Neuronal stem cell (in vitro differentiated cells): Measurements from ENCODE around the gene TEX11.
"Not testable (repeated sequence)": the region's sequence is repeated elsewhere in the genome, so short reads cannot be mapped to it uniquely, and the experiment has no call there.

Experiments used
- DNase-seq: peaks from one replicate; pipeline ENCODE4 v3.0.0-alpha.2; 2013; ENCODE audit warnings: low spot score
- H2AFZ ChIP-seq: one replicate; pipeline ENCODE4 v1.6.1; 2013; ENCODE audit warnings: mild to moderate bottlenecking, low read length, inconsistent platforms
- H2AK5ac ChIP-seq: 2 replicates; pipeline ENCODE4 v1.6.1; 2013; ENCODE audit warnings: low read depth, mild to moderate bottlenecking, inconsistent platforms, low read length, moderate library complexity, mixed read lengths
- H2BK120ac ChIP-seq: 2 replicates; pipeline ENCODE4 v1.6.1; 2013; ENCODE audit warnings: low read depth, mild to moderate bottlenecking, inconsistent platforms, low read length, moderate library complexity, mixed read lengths
- H2BK12ac ChIP-seq: one replicate; pipeline ENCODE4 v1.6.1; 2013; ENCODE audit warnings: low read length, inconsistent platforms
- H2BK15ac ChIP-seq: 2 replicates; pipeline ENCODE4 v1.6.1; 2013; ENCODE audit warnings: mild to moderate bottlenecking, low read length, inconsistent platforms, mixed read lengths
- H2BK5ac ChIP-seq: one replicate; pipeline ENCODE4 v1.6.1; 2013; ENCODE audit warnings: inconsistent platforms, mild to moderate bottlenecking, low read length, moderate library complexity
- H3K14ac ChIP-seq: one replicate; pipeline ENCODE4 v1.6.1; 2013; ENCODE audit warnings: low read length, inconsistent platforms
- H3K18ac ChIP-seq: 2 replicates; pipeline ENCODE4 v1.6.1; 2013; ENCODE audit warnings: low read length, inconsistent platforms
- H3K23ac ChIP-seq: 2 replicates; pipeline ENCODE4 v1.6.1; 2013; ENCODE audit warnings: low read depth, mild to moderate bottlenecking, mixed read lengths, low read length, inconsistent platforms; ENCODE audit not compliant: poor library complexity
- H3K27ac ChIP-seq: replicated peaks from 3 replicates; pipeline ENCODE4 v1.5.1; 2013; ENCODE audit warnings: low read length, inconsistent platforms
- H3K27me3 ChIP-seq, 3 experiments: 2 replicates each; pipeline ENCODE4 v1.6.1; 2013; ENCODE audit warnings: low read length in 3 of 3, mild to moderate bottlenecking in 2 of 3, inconsistent platforms in 1 of 3, low read depth in 1 of 3, mixed read lengths in 1 of 3, moderate library complexity in 1 of 3; ENCODE audit not compliant: control insufficient read depth in 3 of 3, insufficient read depth in 3 of 3
- H3K36me3 ChIP-seq, 2 donors: replicated peaks in 1 of 2; 2 replicates each; pipeline ENCODE4 v1.6.1; 2013; ENCODE audit warnings: low read length in 2 of 2; ENCODE audit not compliant: control insufficient read depth in 2 of 2, insufficient read depth in 2 of 2
- H3K4ac ChIP-seq: 2 replicates; pipeline ENCODE4 v1.6.1; 2013; ENCODE audit warnings: inconsistent platforms, mild to moderate bottlenecking, low read length, moderate library complexity
- H3K4me1 ChIP-seq, 2 donors: 1 replicate in 1 of 2; 2 replicates in 1 of 2; pipeline ENCODE4 v1.6.1; 2013; ENCODE audit warnings: low read length in 2 of 2, low read depth in 1 of 2; ENCODE audit not compliant: control insufficient read depth in 2 of 2, insufficient read depth in 1 of 2
- H3K4me2 ChIP-seq: one replicate; pipeline ENCODE4 v1.6.1; 2013; ENCODE audit warnings: mild to moderate bottlenecking, low read length, inconsistent platforms; ENCODE audit not compliant: insufficient read depth, poor library complexity, severe bottlenecking
- H3K4me3 ChIP-seq, 2 donors: 2 replicates each; pipeline ENCODE4 v1.5.1; 2013; ENCODE audit warnings: low read length in 2 of 2, mild to moderate bottlenecking in 2 of 2, inconsistent platforms in 1 of 2, moderate library complexity in 1 of 2
- H3K79me1 ChIP-seq: one replicate; pipeline ENCODE4 v1.6.1; 2013; ENCODE audit warnings: low read depth, mild to moderate bottlenecking, inconsistent platforms, low read length, moderate library complexity
- H3K9ac ChIP-seq: one replicate; pipeline ENCODE4 v1.6.1; 2013; ENCODE audit warnings: mild to moderate bottlenecking, low read depth, low read length, inconsistent platforms; ENCODE audit not compliant: poor library complexity
- H3K9me3 ChIP-seq, 2 donors: replicated peaks in 1 of 2; 2 replicates each; pipeline versions ENCODE3 to v1.6.1; 2013; ENCODE audit warnings: low read length in 2 of 2, mild to moderate bottlenecking in 2 of 2, inconsistent platforms in 1 of 2, low read depth in 1 of 2, mixed read lengths in 1 of 2, moderate library complexity in 1 of 2; ENCODE audit not compliant: control insufficient read depth in 2 of 2, insufficient read depth in 1 of 2
- H4K8ac ChIP-seq: one replicate; pipeline ENCODE4 v1.6.1; 2013; ENCODE audit warnings: low read depth, mild to moderate bottlenecking, inconsistent platforms, low read length, moderate library complexity
- H4K91ac ChIP-seq: one replicate; pipeline ENCODE4 v1.6.1; 2013; ENCODE audit warnings: low read length, low read depth, mild to moderate bottlenecking, inconsistent platforms; ENCODE audit not compliant: poor library complexity
- WGBS, 2 donors: extraction: QIAGEN DNeasy Blood & Tissue Kit; methylation state at CpG; one replicate each; pipeline ENCODE4 v1.1.7; 2013; ENCODE audit warnings: missing lambda C conversion rate in 2 of 2, mixed read lengths in 1 of 2; ENCODE audit not compliant: insufficient read length in 2 of 2, insufficient replicate concordance in 1 of 2; ENCODE audit errors: extremely low coverage in 2 of 2; 5-methylcytosine and 5-hydroxymethylcytosine counted together

Gene TEX11

GRCh38 chrX:70843620-70844019 lies 64.9 kb downstream of the TEX11 start:
- not testable (repeated sequence) for DNase-seq, H3K9me3 ChIP-seq, H3K18ac ChIP-seq, H3K27me3 ChIP-seq, H2BK5ac ChIP-seq, H3K23ac ChIP-seq, H3K4ac ChIP-seq, H2BK15ac ChIP-seq, H4K8ac ChIP-seq, H4K91ac ChIP-seq, H2AK5ac ChIP-seq, H3K79me1 ChIP-seq, H3K4me1 ChIP-seq, H3K9ac ChIP-seq, H2BK12ac ChIP-seq, H3K4me2 ChIP-seq, H2BK120ac ChIP-seq, H3K36me3 ChIP-seq, H3K14ac ChIP-seq, H2AFZ ChIP-seq, H3K4me3 ChIP-seq, H3K27ac ChIP-seq
- no CpG with 5 or more reads among the region's 1 CpG for WGBS, 2 donors

- H3K27me3 ChIP-seq, result no peaks in the 10 kb centered on the region
- no peak overlapping the region for H2BK5ac ChIP-seq
- no peak overlapping the region for H2BK15ac ChIP-seq
- no peak overlapping the region for H3K9ac ChIP-seq
- H3K9me3 ChIP-seq, result no peaks in the 10 kb centered on the region
- H2BK12ac ChIP-seq, result no peak overlapping the region
- no peak overlapping the region for H3K18ac ChIP-seq
- no peak overlapping the region for H2AFZ ChIP-seq
- no peak overlapping the region for H3K4me3 ChIP-seq
- H3K79me1 ChIP-seq, result no peaks in the 10 kb centered on the region
- H3K4me2 ChIP-seq, result no peak overlapping the region
- H3K36me3 ChIP-seq, result no peaks in the 10 kb centered on the region
- H3K4ac ChIP-seq, result no peak overlapping the region
- no peaks in the 10 kb centered on the region for H3K4me1 ChIP-seq
- no CpG with 5 or more reads among the region's 7 CpGs for WGBS, 2 donors
- no peak overlapping the region for H3K27ac ChIP-seq
- DNase-seq, result no peak
- no peak overlapping the region for H3K14ac ChIP-seq
- H3K23ac ChIP-seq, result no peak overlapping the region
- no peak overlapping the region for H4K8ac ChIP-seq
- H2BK120ac ChIP-seq, result no peak overlapping the region
- H2AK5ac ChIP-seq, result no peak overlapping the region
- H4K91ac ChIP-seq, result no peak overlapping the region
Observed at GRCh38 chrX:70834589-70834988, 73.9 kb downstream of the TEX11 start.

- Histone ChIP-seq H3K23ac (no peak overlapping the region), H3K79me1 (no peaks in the 10 kb centered on the region), H4K8ac (no peak overlapping the region), H3K4me3 (no peak overlapping the region), H2BK5ac (no peak overlapping the region), H2BK12ac (no peak overlapping the region), H3K9me3 (no peaks in the 10 kb centered on the region), H3K14ac (no peak overlapping the region), H3K4ac (no peak overlapping the region), H2BK15ac (no peak overlapping the region), H4K91ac (no peak overlapping the region), H3K36me3 (no peaks in the 10 kb centered on the region), H2BK120ac (no peak overlapping the region), H2AFZ (no peak overlapping the region), H3K9ac (no peak overlapping the region), H2AK5ac (no peak overlapping the region), H3K4me1 (no peaks in the 10 kb centered on the region), H3K27ac (no peak overlapping the region), H3K27me3 (no peaks in the 10 kb centered on the region), H3K4me2 (no peak overlapping the region), H3K18ac (no peak overlapping the region)
- no CpG with 5 or more reads among the region's 3 CpGs for WGBS, 2 donors
- no peak for DNase-seq
Observed at GRCh38 chrX:70826715-70827114, 81.8 kb downstream of the TEX11 start.

- Histone ChIP-seq H3K36me3 (no peaks in the 10 kb centered on the region), H2AK5ac (no peak overlapping the region), H4K91ac (no peak overlapping the region), H3K27me3 (no peaks in the 10 kb centered on the region), H3K9me3 (no peaks in the 10 kb centered on the region), H3K4me3 (no peak overlapping the region), H3K4me2 (no peak overlapping the region), H3K18ac (no peak overlapping the region), H3K4ac (no peak overlapping the region), H4K8ac (no peak overlapping the region), H2BK5ac (no peak overlapping the region), H2BK12ac (no peak overlapping the region), H3K14ac (no peak overlapping the region), H3K23ac (no peak overlapping the region), H3K27ac (no peak overlapping the region), H3K9ac (no peak overlapping the region), H3K4me1 (no peaks in the 10 kb centered on the region), H2BK120ac (no peak overlapping the region), H2AFZ (no peak overlapping the region), H3K79me1 (no peaks in the 10 kb centered on the region), H2BK15ac (no peak overlapping the region)
- no peak for DNase-seq
- WGBS, 2 donors, result no CpG with 5 or more reads among the region's 4 CpGs
Observed at GRCh38 chrX:70825366-70825765, 83.1 kb downstream of the TEX11 start.
